ENCODE results near the gene AURKB.

Gene AURKB

DNA sequence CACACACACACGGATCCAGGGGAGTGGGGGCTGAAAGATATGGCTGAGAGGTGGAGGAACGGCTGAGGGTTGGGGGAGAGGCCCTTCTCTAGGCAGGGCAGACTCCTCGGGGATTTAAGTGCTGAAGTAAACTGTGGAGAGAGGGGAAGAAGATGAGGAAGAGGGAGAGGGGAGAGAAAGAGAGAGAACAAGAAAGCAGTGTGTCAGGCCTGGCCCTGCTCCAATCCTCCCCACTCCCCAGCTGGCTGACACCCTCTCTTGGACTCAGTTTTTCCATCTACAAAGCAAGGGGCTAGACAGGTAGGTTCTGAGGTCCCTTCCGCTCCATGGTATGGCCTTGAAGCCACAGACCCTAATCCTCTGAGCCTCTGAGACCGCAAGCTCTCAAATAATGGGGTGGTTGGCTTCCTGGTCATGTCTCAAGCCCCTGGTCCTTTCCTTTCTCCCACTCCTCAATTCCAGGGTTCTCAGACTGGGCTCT is 49.6 kb downstream of the AURKB start:
- no peak for DNase-seq

DNA sequence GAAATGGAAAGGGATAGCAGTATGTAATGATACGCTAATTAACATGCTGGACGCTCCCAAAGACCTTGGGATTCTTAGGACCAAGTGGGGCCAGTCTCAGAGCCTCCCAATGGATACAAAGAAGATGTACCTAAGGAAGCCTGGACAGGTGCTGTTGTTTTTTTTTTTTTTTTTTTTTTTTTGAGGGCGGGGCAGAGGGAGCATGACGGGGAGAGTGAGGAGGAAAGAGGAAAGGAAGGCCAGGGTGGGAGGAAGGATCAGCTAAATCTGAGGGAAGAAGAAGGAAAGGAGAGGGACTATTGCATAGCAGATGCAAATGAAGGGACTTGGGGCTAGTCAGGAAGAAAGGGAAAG is 50.2 kb downstream of the AURKB start:
- DNase-seq = no peak

DNA sequence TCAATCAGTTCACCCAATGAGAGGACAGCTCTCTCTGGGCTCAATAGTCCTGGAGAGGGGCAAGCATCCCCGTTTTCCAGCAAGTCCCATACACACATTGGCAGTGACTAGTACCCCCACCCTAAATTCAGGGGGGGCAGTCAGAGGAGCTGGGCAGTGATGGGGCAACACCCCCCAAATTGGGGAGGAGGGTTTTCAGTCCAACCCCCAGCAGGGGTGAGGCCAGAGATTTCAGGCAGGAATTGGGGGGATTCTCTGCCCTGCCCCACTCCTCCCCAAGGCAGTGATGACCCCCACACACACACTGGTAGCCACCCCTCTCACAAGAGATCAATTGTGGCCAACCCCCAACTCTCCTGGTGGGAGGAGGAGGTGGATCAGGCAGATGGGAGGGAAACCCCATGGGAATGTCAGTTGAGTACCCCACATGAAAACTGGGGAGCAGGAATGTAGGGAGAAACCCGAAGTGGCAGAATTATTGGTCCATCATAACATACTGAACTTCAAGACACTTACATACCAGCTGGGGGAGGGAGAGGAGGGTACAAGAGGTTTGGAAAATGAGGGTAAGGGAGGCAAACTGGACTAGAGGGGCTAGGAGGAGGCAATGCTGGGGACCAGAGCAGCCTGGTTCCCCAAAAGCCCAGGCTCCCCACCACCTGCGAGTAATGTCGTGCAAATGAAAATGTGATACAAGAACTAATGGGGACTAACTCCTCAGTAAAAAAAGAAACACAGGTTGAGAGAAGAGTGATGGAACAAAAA is 50.7 kb downstream of the AURKB start:
- DNase-seq = no peak

DNA sequence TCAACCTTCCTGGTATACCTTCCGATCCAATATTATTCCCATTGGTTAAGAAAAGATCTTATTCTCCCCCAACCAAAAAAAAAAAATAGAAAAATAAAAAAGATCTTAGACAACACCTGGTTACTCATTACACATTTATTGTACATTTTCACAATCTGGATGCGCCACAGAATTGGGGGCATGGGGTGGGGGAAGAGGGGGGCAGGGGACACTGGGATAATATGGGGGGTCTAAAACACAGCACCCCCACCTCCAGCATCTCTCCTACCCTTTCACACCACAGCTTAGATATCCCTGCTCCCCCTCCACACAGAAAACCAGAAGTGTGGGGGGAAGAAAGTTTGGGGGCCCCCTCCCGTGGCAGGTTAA is 51.4 kb downstream of the AURKB start:
- DNase-seq = no peak

DNA sequence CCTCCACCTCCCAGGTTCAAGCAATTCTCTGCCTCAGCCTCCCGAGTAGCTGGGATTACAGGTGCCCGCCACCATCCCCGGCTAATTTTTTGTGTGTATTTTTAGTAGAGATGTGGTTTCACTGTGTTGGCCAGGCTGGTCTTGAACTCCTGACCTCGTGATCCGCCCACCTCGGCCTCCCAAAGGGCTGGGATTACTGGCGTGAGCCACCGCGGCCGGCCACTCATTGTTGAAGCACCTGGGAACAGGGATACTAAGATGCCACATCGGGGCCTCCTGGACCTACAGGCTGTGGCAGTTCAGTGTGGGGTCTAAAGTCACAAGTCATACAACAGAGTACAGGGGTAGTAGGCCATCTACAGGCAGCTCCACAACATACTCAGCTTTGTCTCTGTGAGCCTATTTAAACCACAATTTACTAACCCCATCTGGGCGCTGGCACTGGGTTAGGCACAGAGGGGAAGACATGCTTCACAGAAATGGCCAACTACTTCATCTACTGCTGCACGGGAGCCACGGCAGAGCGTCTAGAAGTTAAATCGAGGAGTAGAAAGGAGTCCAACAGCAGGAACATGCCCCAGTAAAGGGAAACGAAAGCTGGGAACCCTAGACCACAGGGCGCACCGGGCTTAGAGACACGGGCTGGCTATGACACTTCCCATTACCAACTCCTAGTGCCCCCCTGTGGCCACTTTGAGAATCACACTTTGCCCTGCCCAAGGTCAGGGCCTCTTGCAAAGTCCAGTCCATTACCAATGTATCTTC is 51.9 kb downstream of the AURKB start:
- peak; percentile 90 for DNase-seq

DNA sequence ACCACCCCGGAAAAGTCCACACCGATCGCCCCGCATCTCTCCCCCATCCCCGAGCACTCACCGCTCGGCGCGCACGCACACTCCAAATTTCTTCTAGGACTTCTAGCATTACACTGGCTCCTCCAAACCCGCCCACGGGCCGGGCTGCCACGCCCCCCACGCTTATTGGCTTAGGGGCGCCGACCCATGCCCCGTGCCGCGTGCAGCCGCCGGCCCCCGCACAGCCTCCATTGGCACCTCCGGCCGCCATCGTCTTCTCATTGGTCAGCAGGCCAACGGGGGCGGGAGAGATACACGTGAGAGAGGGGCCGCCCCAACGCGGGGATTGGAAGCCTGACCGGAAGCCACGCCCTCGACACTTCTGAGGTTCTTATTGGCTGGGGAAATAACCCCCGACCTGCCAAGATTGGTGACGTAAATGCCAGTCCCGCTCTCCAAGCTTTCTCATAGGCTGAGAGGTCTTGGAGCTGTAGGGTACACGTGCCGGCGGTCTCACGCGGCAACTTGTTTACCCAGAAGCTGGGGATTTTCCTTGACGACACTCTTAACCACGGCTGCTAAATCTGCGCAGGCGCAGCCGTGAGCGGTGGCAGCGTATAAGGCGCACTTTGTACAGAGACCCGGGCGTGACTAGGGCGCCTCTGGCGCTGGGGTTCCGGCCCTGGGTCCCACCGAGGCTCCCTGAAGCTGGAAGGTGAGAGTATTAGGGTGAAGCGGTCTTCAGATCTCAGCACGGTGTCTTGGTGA is 54.0 kb downstream of the AURKB start:
- DNase-seq = peak; percentile 100

DNA sequence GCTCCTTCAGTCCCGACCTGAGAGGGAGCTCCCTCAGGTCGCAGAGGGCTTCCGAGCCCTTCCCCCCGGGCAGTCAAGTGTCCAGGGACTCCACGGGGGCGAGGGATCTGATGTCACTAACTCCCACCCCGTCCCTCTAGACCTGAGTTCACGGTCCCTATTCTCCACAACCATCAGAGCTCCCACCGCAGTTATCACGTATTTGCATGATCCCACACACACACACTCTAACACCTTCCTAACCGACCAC is 54.5 kb downstream of the AURKB start:
- no peak for DNase-seq

DNA sequence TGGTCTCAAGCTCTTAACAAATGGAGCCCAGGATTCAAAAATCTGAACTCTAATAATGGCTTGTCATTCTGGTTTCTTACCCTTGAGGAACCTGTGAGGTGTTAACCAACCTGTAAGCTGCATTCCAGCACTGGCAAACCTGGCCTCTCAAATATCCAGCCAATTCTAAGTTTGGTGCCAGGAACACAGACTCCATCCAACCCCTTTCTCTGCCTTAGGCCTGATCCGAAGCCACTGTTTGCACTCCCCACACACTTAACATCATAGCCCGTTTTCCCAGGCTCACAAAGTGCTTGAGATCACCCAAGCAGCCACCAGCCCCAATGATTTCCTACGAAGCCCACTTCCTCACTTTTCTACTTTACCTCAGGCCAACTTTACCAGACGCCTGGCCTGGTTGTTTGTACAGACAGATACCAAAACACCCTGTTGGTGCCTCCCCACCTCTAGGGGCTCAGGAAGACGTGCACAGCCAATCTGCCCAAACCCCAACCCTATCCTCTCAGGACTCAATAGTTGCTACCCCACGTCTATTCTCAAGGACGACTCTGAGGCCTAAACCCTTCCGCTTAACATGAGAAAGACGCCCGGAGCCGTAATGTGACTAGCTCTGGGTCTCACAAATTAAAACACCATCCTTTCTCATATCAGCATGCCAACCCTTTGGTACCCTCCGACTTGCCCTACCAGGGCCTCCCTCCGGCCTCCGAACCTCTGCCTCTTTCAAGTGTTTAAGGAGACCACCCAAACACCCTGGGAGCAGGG is 55.0 kb downstream of the AURKB start:
- no peak for DNase-seq
